A549 (cell line): ENCODE results near the gene EXOC3. TPM values are rescaled to one million over a fixed set of nuclear protein-coding genes. Genes with fewer than 3 reads are reported as not detected.

Experiments used
- ATAC-seq, 2 experiments: fragments of 200-7000 bp in 1 of 2; fragments of >200 bp in 1 of 2; cut with Nextera tagmentation in 1 of 2; cut with Tn5 transposase in 1 of 2; 3 replicates each; pipeline versions ENCODE4 v1.8.0 to v1.9.1; 2018 to 2020; ENCODE audit warnings: mild to moderate bottlenecking in 1 of 2, moderate library complexity in 1 of 2
- CTCF ChIA-PET: fragments of 300-600 bp; sonication (Branson Sonifier 250); formaldehyde crosslinking; extraction: SDS; loops from one replicate; lab custom pipeline; 2021; ENCODE audit warnings: antibody characterized with exemption, inconsistent platforms; lab: Yijun Ruan, JAX
- POLR2A ChIA-PET: fragments of 350-600 bp; formaldehyde crosslinking; extraction: SDS; loops from one replicate; lab custom pipeline; 2021; ENCODE audit warnings: antibody characterized with exemption, inconsistent platforms; lab: Yijun Ruan, JAX
- DNase-seq, 2 experiments: peaks; one replicate each; pipeline versions ENCODE4 v3.0.0 to v3.0.0-alpha.2; 2011 to 2016; ENCODE audit warnings: low read depth in 1 of 2, low spot score in 1 of 2
- FAIRE-seq: peaks from 2 replicates; lab custom pipeline; 2011; peaks lifted over from hg19 to GRCh38; lab: Jason Lieb, UNC
- H3K27ac ChIP-seq, 2 experiments: fragments of >200 bp; sonication (Bioruptor Twin); formaldehyde crosslinking; 3 replicates each; pipeline ENCODE4 v1.5.1; 2016 to 2017
- H3K4me1 ChIP-seq: fragments of >200 bp; sonication (Bioruptor Twin); formaldehyde crosslinking; 3 replicates; pipeline ENCODE4 v1.6.1; 2016
- H3K4me2 ChIP-seq: fragments of >200 bp; sonication (Bioruptor Twin); formaldehyde crosslinking; 3 replicates; pipeline ENCODE4 v1.6.1; 2016
- H3K4me3 ChIP-seq: fragments of >200 bp; sonication (Bioruptor Twin); formaldehyde crosslinking; 3 replicates; pipeline ENCODE4 v1.5.1; 2016
- H3K9me3 ChIP-seq: fragments of >200 bp; sonication (Bioruptor Twin); formaldehyde crosslinking; 3 replicates; pipeline ENCODE4 v1.6.1; 2016
- CHD2 ChIP-seq: fragments of 150-350 bp; IDR thresholded peaks from 2 replicates; pipeline ENCODE4 v1.6.1; 2014; ENCODE audit warnings: low read length; ENCODE audit not compliant: partially characterized antibody
- CHD4 ChIP-seq: fragments of 200-600 bp; sonication (generic); IDR thresholded peaks from 2 replicates; pipeline ENCODE4 v1.6.1; 2016; ENCODE audit warnings: antibody characterized with exemption, mild to moderate bottlenecking, borderline replicate concordance
- EHF ChIP-seq: fragments of 250-450 bp; sonication (Bioruptor Pico); IDR thresholded peaks from 2 replicates; pipeline ENCODE4 v1.5.0; 2020; ENCODE audit warnings: mild to moderate bottlenecking
- ELK1 ChIP-seq: fragments of 150-350 bp; IDR thresholded peaks from 2 replicates; pipeline ENCODE4 v1.6.1; 2014; ENCODE audit warnings: low read depth, mild to moderate bottlenecking, low read length
- EP300 ChIP-seq, 2 experiments: fragments of >200 bp; sonication (Bioruptor Twin); formaldehyde crosslinking; IDR thresholded peaks; 2 replicates in 1 of 2; 3 replicates in 1 of 2; pipeline ENCODE4 v1.6.1; 2016 to 2017
- ESRRA ChIP-seq: fragments of 150-350 bp; IDR thresholded peaks from 2 replicates; pipeline ENCODE4 v1.6.1; 2014; ENCODE audit warnings: mild to moderate bottlenecking, low read length, borderline replicate concordance
- GATA3 ChIP-seq: IDR thresholded peaks from 2 replicates; pipeline ENCODE4 v1.6.1; 2012; ENCODE audit warnings: borderline replicate concordance
- HDAC2 ChIP-seq: fragments of 200-600 bp; sonication (generic); IDR thresholded peaks from 2 replicates; pipeline ENCODE4 v1.6.1; 2016
- HES2 ChIP-seq: fragments of >200 bp; sonication (Bioruptor Twin); formaldehyde crosslinking; IDR thresholded peaks from 2 replicates; pipeline ENCODE4 v1.6.1; 2016
- HMGXB4 ChIP-seq: fragments of 250-450 bp; sonication (Bioruptor Pico); IDR thresholded peaks from 2 replicates; pipeline ENCODE4 v1.5.0; 2021; ENCODE audit warnings: mild to moderate bottlenecking, moderate library complexity, borderline replicate concordance
- JUN ChIP-seq, 2 experiments: fragments of >200 bp; sonication (Bioruptor Twin); formaldehyde crosslinking; IDR thresholded peaks; 2 replicates in 1 of 2; 3 replicates in 1 of 2; pipeline ENCODE4 v1.6.1; 2016 to 2017
- JUNB ChIP-seq: fragments of >200 bp; sonication (Bioruptor Twin); formaldehyde crosslinking; IDR thresholded peaks from 2 replicates; pipeline ENCODE4 v1.6.1; 2016
- MAZ ChIP-seq: fragments of 150-350 bp; IDR thresholded peaks from 2 replicates; pipeline ENCODE4 v1.6.1; 2014; ENCODE audit warnings: antibody characterized with exemption, low read depth, low read length, borderline replicate concordance
- PHF8 ChIP-seq: fragments of 200-600 bp; sonication (generic); IDR thresholded peaks from 2 replicates; pipeline ENCODE4 v1.6.1; 2016; ENCODE audit warnings: low read depth, mild to moderate bottlenecking, antibody characterized with exemption, moderate library complexity, borderline replicate concordance
- RAD21 ChIP-seq, 2 experiments: fragments of >200 bp in 1 of 2; sonication (Bioruptor Twin) in 1 of 2; formaldehyde crosslinking in 1 of 2; IDR thresholded peaks in 1 of 2; conservative IDR thresholded peaks in 1 of 2; 2 replicates in 1 of 2; 3 replicates in 1 of 2; pipeline ENCODE4 v1.6.1; 2012 to 2018; ENCODE audit warnings: inconsistent platforms in 1 of 2
- RARB ChIP-seq: fragments of 250-450 bp; sonication (Bioruptor Pico); IDR thresholded peaks from 2 replicates; pipeline ENCODE4 v1.8.0; 2021; ENCODE audit warnings: mild to moderate bottlenecking, moderate library complexity
- RFX5 ChIP-seq: fragments of 450-650 bp; IDR thresholded peaks from 2 replicates; pipeline ENCODE4 v1.7.1; 2014; ENCODE audit warnings: antibody characterized with exemption, mild to moderate bottlenecking, moderate library complexity
- TFCP2L1 ChIP-seq: fragments of 250-450 bp; sonication (Bioruptor Pico); IDR thresholded peaks from 2 replicates; pipeline ENCODE4 v1.5.0; 2021; ENCODE audit warnings: mild to moderate bottlenecking
- ZFP36 ChIP-seq: fragments of 450-650 bp; IDR thresholded peaks from 2 replicates; pipeline ENCODE4 v1.6.1; 2014; ENCODE audit warnings: borderline replicate concordance; ENCODE audit not compliant: partially characterized antibody
- ZNF302 ChIP-seq: fragments of 250-450 bp; sonication (Bioruptor Pico); IDR thresholded peaks from 2 replicates; pipeline ENCODE4 v1.9.0; 2021; ENCODE audit warnings: inconsistent platforms, mild to moderate bottlenecking, moderate library complexity
- WGBS: methylation state at CpG from one replicate; pipeline ENCODE4 v1.1.6; 2017; ENCODE audit errors: missing lambda C conversion rate; 5-methylcytosine and 5-hydroxymethylcytosine counted together
- polyA plus RNA-seq, 4 experiments: library from polyadenylated mRNA; depleted of rRNA in 3 of 4; stranded (reverse); fragments of >200 nt; fragmentation: RNase III in 1 of 4; extraction: RNeasy Plus Mini Kit Qiagen cat#74134 plus additional on column Dnase treatment in 1 of 4; gene quantifications; 2 replicates in 3 of 4; 3 replicates in 1 of 4; pipeline ENCODE4 v1.2.3, GENCODE V29; 2011 to 2017
- TF ChIP-seq, protein P1 (sequence below): fragments of 450-650 bp; IDR thresholded peaks from 2 replicates; pipeline ENCODE4 v1.6.1; 2014; ENCODE audit warnings: antibody characterized with exemption
- TF ChIP-seq, protein P2 (sequence below): IDR thresholded peaks from 2 replicates; pipeline ENCODE4 v1.6.1; 2012

EXOC3 gene
- polyA plus RNA-seq, 2 of the 4 experiments (the other 2 are of a cell fraction) = 20.0 to 33.6 TPM

DNA sequence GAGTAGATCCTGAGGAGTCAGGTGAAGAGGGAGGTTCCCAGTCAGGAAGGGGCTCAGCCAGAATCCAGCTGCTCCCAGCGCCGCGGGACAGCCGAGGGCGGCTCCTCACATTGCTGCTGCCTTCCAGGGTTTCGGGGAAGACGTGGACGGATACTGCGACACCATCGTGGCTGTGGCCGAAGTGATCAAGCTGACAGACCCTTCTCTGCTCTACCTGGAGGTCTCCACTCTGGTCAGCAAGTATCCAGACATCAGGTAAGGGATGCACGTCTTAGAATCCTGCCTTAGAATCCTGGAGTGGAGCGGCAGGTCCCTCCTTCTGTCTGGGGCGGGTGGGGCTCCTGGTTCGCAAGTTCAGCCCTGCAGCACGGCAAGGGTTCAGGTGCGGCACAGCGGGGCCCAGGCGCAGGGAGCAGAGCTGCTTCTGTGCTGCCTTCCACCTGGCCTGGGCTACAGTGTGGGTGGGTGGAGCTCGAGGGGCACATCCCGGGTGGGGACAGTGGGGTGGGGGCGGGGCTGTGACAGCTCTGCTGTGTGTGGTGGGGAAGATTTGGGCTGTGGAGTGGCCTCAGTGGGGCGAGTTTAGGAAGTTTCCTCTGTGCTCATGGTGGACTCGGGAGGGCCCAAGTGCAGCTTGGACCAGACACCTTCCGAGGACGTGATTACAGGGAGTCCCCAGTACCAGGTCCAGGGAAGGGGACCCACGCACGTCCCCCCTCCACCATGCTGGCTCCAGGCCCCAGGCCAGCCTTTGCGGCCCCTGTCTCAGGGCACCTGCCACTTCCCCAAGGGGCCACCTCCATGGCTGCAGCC is 22.8 kb downstream of the EXOC3 start (continued):
- TF ChIP-seq CHD2 (no peak), PHF8 (no peak), TFCP2L1 (CRISPR knock-in tag) (no peak), ZNF302 (no peak), ZFP36 (no peak)
- TF ChIP-seq, all 56 proteins: peak for 0

DNA sequence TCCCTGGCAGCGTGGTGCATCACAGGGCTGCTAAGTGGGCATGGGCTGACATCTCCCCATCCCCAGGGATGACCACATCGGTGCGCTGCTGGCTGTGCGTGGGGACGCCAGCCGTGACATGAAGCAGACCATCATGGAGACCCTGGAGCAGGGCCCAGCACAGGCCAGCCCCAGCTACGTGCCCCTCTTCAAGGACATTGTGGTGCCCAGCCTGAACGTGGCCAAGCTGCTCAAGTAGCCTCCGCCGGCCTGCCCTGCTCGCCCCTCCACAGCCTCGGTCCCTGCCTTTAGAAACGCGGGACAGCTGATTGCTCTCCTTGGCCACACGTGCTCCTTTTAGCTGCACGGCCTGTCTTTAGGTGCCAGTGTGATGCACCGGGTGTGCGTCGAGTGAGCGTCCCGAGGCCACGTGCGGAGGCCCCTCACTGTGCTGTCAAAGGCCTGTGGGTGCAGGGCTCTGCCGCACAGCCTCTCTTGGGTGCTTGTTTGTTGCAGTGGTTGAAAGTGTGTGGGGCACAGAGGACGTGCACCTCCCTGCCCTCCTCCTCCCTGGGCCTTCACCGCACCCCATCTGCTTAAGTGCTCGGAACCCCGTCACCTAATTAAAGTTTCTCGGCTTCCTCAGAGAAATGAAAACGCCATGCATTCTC is 23.8 kb downstream of the EXOC3 start:
- no peaks in the 10 kb centered on the region for H3K9me3 ChIP-seq
- WGBS = 95% methylated on average over 25 of the region's 30 CpGs
- FAIRE-seq (no peak), DNase-seq (no peak), ATAC-seq (no peak; a peak in 1 of 6 replicates)
- no peak overlapping the region for H3K4me2 ChIP-seq
- H3K4me3 ChIP-seq = no peak overlapping the region
- ChIA-PET CTCF (interaction anchor here (0.6 to 2.3 kb wide), 2 partner anchors 19 to 97 kb away, joined by 3 to 9 read pairs; no protein-coding TSS in a partner anchor), POLR2A (no interaction called here)
- no peak overlapping the region for H3K27ac ChIP-seq
- TF ChIP-seq RAD21 (conservative IDR thresholded peaks at IDR 0.05 in 1 of 2, IDR thresholded peaks at IDR 0.05 in 1 of 2) (no peak), HES2 (no peak), ESRRA (no peak), JUN (IDR thresholded peaks at IDR 0.05) (no peak), HDAC2 (no peak), CHD4 (no peak), EP300 (IDR thresholded peaks at IDR 0.05) (no peak), RARB (CRISPR knock-in tag) (no peak), HMGXB4 (CRISPR knock-in tag) (no peak), MAZ (no peak), RFX5 (no peak), JUNB (no peak), EHF (CRISPR knock-in tag) (no peak), GATA3 (no peak), ELK1 (no peak)
- TF ChIP-seq, protein P1, sequence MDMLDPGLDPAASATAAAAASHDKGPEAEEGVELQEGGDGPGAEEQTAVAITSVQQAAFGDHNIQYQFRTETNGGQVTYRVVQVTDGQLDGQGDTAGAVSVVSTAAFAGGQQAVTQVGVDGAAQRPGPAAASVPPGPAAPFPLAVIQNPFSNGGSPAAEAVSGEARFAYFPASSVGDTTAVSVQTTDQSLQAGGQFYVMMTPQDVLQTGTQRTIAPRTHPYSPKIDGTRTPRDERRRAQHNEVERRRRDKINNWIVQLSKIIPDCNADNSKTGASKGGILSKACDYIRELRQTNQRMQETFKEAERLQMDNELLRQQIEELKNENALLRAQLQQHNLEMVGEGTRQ = no peak
- TF ChIP-seq, protein P2, sequence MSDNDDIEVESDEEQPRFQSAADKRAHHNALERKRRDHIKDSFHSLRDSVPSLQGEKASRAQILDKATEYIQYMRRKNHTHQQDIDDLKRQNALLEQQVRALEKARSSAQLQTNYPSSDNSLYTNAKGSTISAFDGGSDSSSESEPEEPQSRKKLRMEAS = no peak
- peaks cover 6% of the 10 kb centered on the region for H3K4me1 ChIP-seq
